ENCODE measurements around the gene CNTN5. TPM values are rescaled to one million over a fixed set of nuclear protein-coding genes. Genes with fewer than 3 reads are reported as not detected.

Gene CNTN5
- total and polyA plus RNA-seq, 10 of the 15 experiments (the other 5 are each of a cell fraction or from before 2014, with no cell fraction given): 0.01 TPM; not detected in 9

- Histone ChIP-seq H3K4me2 (ENCODE audit: control insufficient read depth, insufficient read depth) (no peak overlapping the region), H3K9me3 (replicated peaks; ENCODE audit: control insufficient read depth, insufficient read depth, low read length) (no peaks in the 10 kb centered on the region), H3K36me3 (ENCODE audit: control insufficient read depth in 2 of 2, insufficient read depth in 2 of 2, low read length in 1 of 2) (no peaks in the 10 kb centered on the region), H3K27me3 (replicated peaks in 1 of 2; ENCODE audit: control insufficient read depth in 2 of 2, insufficient read depth in 2 of 2, low read length in 1 of 2) (no peaks in the 10 kb centered on the region), H3K4me1 (ENCODE audit: control insufficient read depth, insufficient read depth, low read length) (no peaks in the 10 kb centered on the region), H2AFZ (ENCODE audit: control insufficient read depth, low read depth, low read length) (no peak overlapping the region), H4K20me1 (ENCODE audit: control insufficient read depth, insufficient read depth) (no peaks in the 10 kb centered on the region), H3K4me3 (no peak overlapping the region), H3K9ac (ENCODE audit: control insufficient read depth, insufficient read depth, low read length) (no peak overlapping the region), H3K27ac (ENCODE audit: control insufficient read depth, insufficient read depth) (no peak overlapping the region), H3K79me2 (ENCODE audit: control insufficient read depth, insufficient read depth, low read length) (no peaks in the 10 kb centered on the region)
- ChIA-PET CTCF (interaction anchor here (0.9 kb wide), 1 partner anchor 10 kb away, joined by 3 read pairs; no protein-coding TSS in a partner anchor), POLR2A (no interaction called here), RAD21 (ENCODE audit: unreplicated experiment) (no interaction called here), SMC1A (ENCODE audit: uncharacterized antibody, unreplicated experiment) (interaction anchor here (0.7 to 1.1 kb wide), 2 partner anchors 10 to 74 kb away, joined by 3 read pairs; no protein-coding TSS in a partner anchor)
- intact Hi-C loops (cut with micrococcal nuclease; ENCODE audit: unreplicated experiment): no loop called here
- no peak for TF ChIP-seq SREBF1 (IDR thresholded peaks at IDR 0.05; ENCODE audit: low read length)
- TF ChIP-seq NRF1 (conservative IDR thresholded peaks at IDR 0.05; ENCODE audit: low read depth, low read length): no peak
- TF ChIP-seq MEF2A (IDR thresholded peaks at IDR 0.05; ENCODE audit: insufficient read depth, low read depth, low read length): no peak
- TF ChIP-seq SMC3 (IDR thresholded peaks at IDR 0.05; ENCODE audit: borderline replicate concordance, low read length): no peak
- no peak for TF ChIP-seq TCF7 (IDR thresholded peaks at IDR 0.05; ENCODE audit: borderline replicate concordance)
- no peak for TF ChIP-seq ZNF274 (IDR thresholded peaks at IDR 0.05; ENCODE audit: insufficient read depth, insufficient read length)
- no peak for TF ChIP-seq MLLT1 (IDR thresholded peaks at IDR 0.05)
- TF ChIP-seq LARP7 (IDR thresholded peaks at IDR 0.05): no peak
- no peak for TF ChIP-seq IKZF2 (IDR thresholded peaks at IDR 0.05)
- TF ChIP-seq CUX1 (IDR thresholded peaks at IDR 0.05; ENCODE audit: insufficient replicate concordance, low read depth, low read length): no peak
- no peak for TF ChIP-seq RAD51 (IDR thresholded peaks at IDR 0.05)
- TF ChIP-seq ZSCAN29 (IDR thresholded peaks at IDR 0.05): no peak
- TF ChIP-seq ATF2 (IDR thresholded peaks at IDR 0.05; ENCODE audit: low read length): no peak
- no peak for TF ChIP-seq BMI1 (IDR thresholded peaks at IDR 0.05; ENCODE audit: borderline replicate concordance)
- no peak for TF ChIP-seq NR2F1 (conservative IDR thresholded peaks at IDR 0.05)
- TF ChIP-seq CBX3 (IDR thresholded peaks at IDR 0.05; ENCODE audit: borderline replicate concordance, low read depth): no peak
- no peak for TF ChIP-seq KDM1A (IDR thresholded peaks at IDR 0.05; ENCODE audit: borderline replicate concordance)
- in situ Hi-C loops (cut with MboI): no loop called here
- ATAC-seq (no peak), DNase-seq (ENCODE audit: low read depth, low spot score) (no peak), FAIRE-seq (no peak)
- BruUV-seq (replicated peaks): no TSS peak
These were observed 1161.6 kb downstream of the CNTN5 start for GRCh38 chr11:100182350-100182749.
